NCI-H1417 (cell line): ENCODE results near the gene SOCS6.

Experiments used
- DNase-seq, 3 experiments: peaks; one replicate each; lab custom pipeline; 2025; lab: John Stamatoyannopoulos, UW

The SOCS6 gene

GRCh38 chr18:70289351-70290312, 787 bp downstream of the SOCS6 start:
- peak; percentile 34 to 90 (median 79) for DNase-seq

GRCh38 chr18:70290482-70291294, 1.8 kb downstream of the SOCS6 start:
- no peak for DNase-seq

GRCh38 chr18:70291295-70291574, 2.4 kb downstream of the SOCS6 start:
- DNase-seq, result no peak

- DNase-seq, result no peak
Observed at GRCh38 chr18:70292628-70293027, 3.8 kb downstream of the SOCS6 start.

GRCh38 chr18:70293166-70293565, 4.3 kb downstream of the SOCS6 start:
- no peak for DNase-seq

- peak in 1 of 3 experiments; percentile 50 for DNase-seq
Observed at GRCh38 chr18:70294471-70295191, 5.8 kb downstream of the SOCS6 start.

GRCh38 chr18:70295192-70296188, 6.6 kb downstream of the SOCS6 start:
- no peak for DNase-seq

GRCh38 chr18:70296289-70296688, 7.4 kb downstream of the SOCS6 start:
- DNase-seq, result no peak

GRCh38 chr18:70296781-70297180, 7.9 kb downstream of the SOCS6 start:
- no peak for DNase-seq

- DNase-seq, result no peak
Observed at GRCh38 chr18:70299393-70299792, 10.5 kb downstream of the SOCS6 start.

- DNase-seq, result no peak
Observed at GRCh38 chr18:70301667-70302066, 12.8 kb downstream of the SOCS6 start.

- no peak for DNase-seq
Observed at GRCh38 chr18:70308555-70309294, 19.9 kb downstream of the SOCS6 start.

- no peak for DNase-seq
Observed at GRCh38 chr18:70310560-70311320, 21.9 kb downstream of the SOCS6 start.

- no peak for DNase-seq
Observed at GRCh38 chr18:70311726-70312125, 22.9 kb downstream of the SOCS6 start.

- DNase-seq, result no peak
Observed at GRCh38 chr18:70313640-70314039, 24.8 kb downstream of the SOCS6 start.

GRCh38 chr18:70314151-70314782, 25.4 kb downstream of the SOCS6 start:
- DNase-seq, result no peak

GRCh38 chr18:70319187-70319586, 30.3 kb downstream of the SOCS6 start:
- no peak for DNase-seq

GRCh38 chr18:70321616-70322015, 32.8 kb downstream of the SOCS6 start:
- DNase-seq, result no peak

GRCh38 chr18:70322385-70322784, 33.5 kb downstream of the SOCS6 start:
- DNase-seq, result no peak
